ENCODE data around the gene MRM3. TPM values are rescaled to one million over a fixed set of nuclear protein-coding genes. Genes with fewer than 3 reads are reported as not detected.

The MRM3 gene
- total RNA-seq, 2 donors from 2014 or later = 19.9 to 30.0 TPM

DNA sequence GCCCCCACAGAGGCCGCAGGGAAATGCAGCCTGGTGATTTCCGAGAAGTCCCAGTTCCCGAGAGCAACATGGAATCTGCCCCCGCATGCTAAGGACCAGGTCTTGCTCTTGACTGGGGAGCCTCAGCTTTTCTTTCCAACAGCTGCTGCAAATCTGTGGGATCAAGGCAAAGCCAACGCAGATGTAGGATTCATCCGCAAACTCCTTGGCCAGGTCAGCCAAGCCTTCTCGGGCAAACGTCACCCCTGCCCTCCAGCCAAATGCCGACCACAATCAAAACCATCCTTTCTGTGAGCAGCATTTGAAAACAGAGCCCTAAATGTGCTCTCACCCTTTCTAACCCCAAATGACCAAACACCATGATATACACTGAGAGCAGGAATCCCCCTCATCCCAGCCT is 54.0 kb downstream of the MRM3 start:
- H3K9me3 Mint-ChIP-seq = no peaks in the 10 kb centered on the region
- H3K4me1 Mint-ChIP-seq = no peaks in the 10 kb centered on the region
- peaks cover 4% of the 10 kb centered on the region for H3K27me3 Mint-ChIP-seq
- no peak overlapping the region for H3K4me3 Mint-ChIP-seq
- H3K27ac Mint-ChIP-seq = no peak overlapping the region
- no peaks in the 10 kb centered on the region for H3K36me3 Mint-ChIP-seq (ENCODE audit: low read depth)
- ATAC-seq (replicated peaks) = no peak

DNA sequence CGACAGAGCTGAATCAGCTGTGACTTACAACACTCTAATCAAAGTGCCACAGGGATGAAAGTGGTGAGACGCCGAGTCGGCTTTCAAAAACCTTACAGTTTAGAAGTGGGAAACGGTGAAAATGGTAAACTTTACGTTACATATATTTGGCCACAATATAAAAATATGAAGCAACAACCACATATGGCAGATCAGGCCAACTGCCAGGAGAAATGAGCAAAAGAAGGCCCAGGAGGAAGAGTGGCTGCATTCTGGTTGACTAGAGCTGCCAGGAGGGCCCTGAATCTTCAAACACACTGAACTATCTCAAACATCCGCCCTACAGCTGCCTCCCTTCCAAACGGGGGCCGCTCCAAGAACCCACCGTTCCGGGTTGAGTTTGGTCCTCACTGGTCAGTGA is 56.3 kb downstream of the MRM3 start:
- H3K27me3 Mint-ChIP-seq = peaks cover 9% of the 10 kb centered on the region
- H3K9me3 Mint-ChIP-seq = no peaks in the 10 kb centered on the region
- H3K27ac Mint-ChIP-seq = no peak overlapping the region
- ATAC-seq (replicated peaks) = no peak
- no peaks in the 10 kb centered on the region for H3K4me1 Mint-ChIP-seq
- no peaks in the 10 kb centered on the region for H3K36me3 Mint-ChIP-seq (ENCODE audit: low read depth)
- H3K4me3 Mint-ChIP-seq = no peak overlapping the region

DNA sequence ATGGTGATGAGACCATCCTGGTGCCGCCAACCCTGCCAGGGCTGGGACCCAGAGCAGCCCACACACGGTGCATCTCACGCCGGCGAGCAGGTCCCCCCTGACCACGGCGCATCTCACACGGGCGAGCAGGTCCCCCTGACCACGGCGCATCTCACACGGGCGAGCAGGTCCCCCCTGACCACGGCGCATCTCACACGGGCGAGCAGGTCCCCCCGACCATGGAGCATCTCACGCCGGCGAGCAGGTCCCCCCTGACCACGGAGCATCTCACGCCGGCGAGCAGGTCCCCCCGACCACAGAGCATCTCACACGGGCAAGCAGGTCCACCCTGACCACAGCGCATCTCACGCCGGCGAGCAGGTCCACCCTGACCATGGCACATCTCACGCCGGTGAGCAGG is 59.2 kb downstream of the MRM3 start:
- Mint-ChIP-seq H3K27me3 (peaks cover 23% of the 10 kb centered on the region), H3K4me3 (no peak overlapping the region), H3K27ac (no peak overlapping the region), H3K4me1 (no peaks in the 10 kb centered on the region), H3K36me3 (ENCODE audit: low read depth) (no peaks in the 10 kb centered on the region), H3K9me3 (no peaks in the 10 kb centered on the region)
- no peak for ATAC-seq (replicated peaks)

Other genes starting within 250 kb of the MRM3 start
- gene VPS53, start 67.5 kb upstream of the MRM3 start, total RNA-seq = 10 to 100 TPM; 38.3 to 53.3 TPM
- 10 to 100 TPM; 15.0 to 22.0 TPM for gene TLCD3A, start 49.8 kb upstream of the MRM3 start, total RNA-seq
- 10 to 100 TPM; 40.7 to 54.4 TPM for gene GEMIN4, start 30.1 kb upstream of the MRM3 start, total RNA-seq
- 10 to 100 TPM; 41.5 to 59.0 TPM for gene GLOD4, start 73 bp upstream of the MRM3 start, total RNA-seq
- under 1 TPM; 0.37 to 0.95 TPM for gene NXN, start 197.4 kb downstream of the MRM3 start, total RNA-seq
- 10 to 100 TPM in 1 of 2 donors, 1 to 10 TPM in 1; 6.6 to 12.9 TPM for gene TIMM22, start 214.8 kb downstream of the MRM3 start, total RNA-seq

All from activated T-helper 17 cell treated with anti-CD3 and anti-CD28 coated beads, Interleukin-2, amount 50 U/mL, for 72 hours (primary cell).